Mesodermal cell (in vitro differentiated cells): ENCODE results near the gene SLMAP.

Experiments
- H3K27ac ChIP-seq: 2 replicates; pipeline ENCODE4 v1.7.0; 2013; ENCODE audit warnings: mild to moderate bottlenecking, low read depth, low read length, moderate library complexity; ENCODE audit not compliant: severe bottlenecking
- H3K36me3 ChIP-seq: 2 replicates; pipeline ENCODE4 v1.7.1; 2013; ENCODE audit warnings: mild to moderate bottlenecking, low read length, moderate library complexity; ENCODE audit not compliant: control insufficient read depth, insufficient read depth
- H3K4me1 ChIP-seq: one replicate; pipeline ENCODE4 v1.7.1; 2013; ENCODE audit warnings: mild to moderate bottlenecking, low read length; ENCODE audit not compliant: insufficient read depth, control insufficient read depth, poor library complexity, severe bottlenecking
- H3K4me3 ChIP-seq: 2 replicates; pipeline ENCODE4 v1.7.0; 2013; ENCODE audit warnings: low read length, control low read depth, mild to moderate bottlenecking; ENCODE audit not compliant: insufficient read depth, poor library complexity, severe bottlenecking; ENCODE audit errors: extremely low read depth
- H3K9me3 ChIP-seq: 2 replicates; pipeline ENCODE4 v1.7.1; 2013; ENCODE audit warnings: mild to moderate bottlenecking, low read length, moderate library complexity; ENCODE audit not compliant: control insufficient read depth
- WGBS, 2 experiments: methylation state at CpG; one replicate each; pipeline ENCODE4 v1.1.5; 2013; ENCODE audit warnings: missing lambda C conversion rate in 2 of 2; ENCODE audit not compliant: insufficient coverage in 2 of 2; 5-methylcytosine and 5-hydroxymethylcytosine counted together

Gene SLMAP

GRCh38 chr3:57949785-57950615 is 193.9 kb downstream of the SLMAP start:
- no peak overlapping the region for H3K27ac ChIP-seq
- no peaks in the 10 kb centered on the region for H3K9me3 ChIP-seq
- no peak overlapping the region for H3K4me3 ChIP-seq
- 90 to 92% methylated on average over 2 to 4 of the region's 7 CpGs for WGBS, 2 experiments
- H3K4me1 ChIP-seq: peaks cover 40% of the 10 kb centered on the region
- H3K36me3 ChIP-seq: no peaks in the 10 kb centered on the region

- Histone ChIP-seq H3K9me3 (no peaks in the 10 kb centered on the region), H3K4me3 (no peak overlapping the region), H3K4me1 (peaks cover 42% of the 10 kb centered on the region), H3K36me3 (no peaks in the 10 kb centered on the region), H3K27ac (peak overlapping the region; percentile 92)
- 57 to 63% methylated on average over 7 to 8 of the region's 8 CpGs for WGBS, 2 experiments
These were observed 195.2 kb downstream of the SLMAP start for GRCh38 chr3:57951066-57951882.

GRCh38 chr3:57952208-57952631 is 196.1 kb downstream of the SLMAP start:
- Histone ChIP-seq H3K36me3 (no peaks in the 10 kb centered on the region), H3K4me1 (peaks cover 45% of the 10 kb centered on the region), H3K4me3 (no peak overlapping the region), H3K27ac (peak overlapping the region; percentile 92), H3K9me3 (no peaks in the 10 kb centered on the region)
- 66 to 83% methylated on average over 4 of the region's 4 CpGs for whole genome bisulfite sequencing, 2 experiments

GRCh38 chr3:57952651-57953050 is 196.5 kb downstream of the SLMAP start:
- H3K9me3 ChIP-seq: no peaks in the 10 kb centered on the region
- H3K4me1 ChIP-seq: peaks cover 45% of the 10 kb centered on the region
- 91 to 92% methylated on average over 4 of the region's 5 CpGs for whole genome bisulfite sequencing, 2 experiments
- peak overlapping the region; percentile 92 for H3K27ac ChIP-seq
- H3K4me3 ChIP-seq: no peak overlapping the region
- no peaks in the 10 kb centered on the region for H3K36me3 ChIP-seq

- Histone ChIP-seq H3K36me3 (no peaks in the 10 kb centered on the region), H3K27ac (peak overlapping the region; percentile 92)
- WGBS, 2 experiments: 90 to 100% methylated on average over 3 to 5 of the region's 7 CpGs
These were observed 197.5 kb downstream of the SLMAP start for GRCh38 chr3:57953576-57953975.

GRCh38 chr3:57956119-57956832 is 200.2 kb downstream of the SLMAP start:
- Histone ChIP-seq H3K36me3 (no peaks in the 10 kb centered on the region), H3K4me1 (peaks cover 39% of the 10 kb centered on the region), H3K27ac (no peak overlapping the region), H3K4me3 (no peak overlapping the region), H3K9me3 (peaks cover 4% of the 10 kb centered on the region)
- WGBS, 2 experiments: 85 to 88% methylated on average over 2 to 3 of the region's 3 CpGs

More at GRCh38 chr3:57953576-57953975, 197.5 kb downstream of the SLMAP start:
- H3K4me1 ChIP-seq: peaks cover 37% of the 10 kb centered on the region
- no peak overlapping the region for H3K4me3 ChIP-seq
- peaks cover 4% of the 10 kb centered on the region for H3K9me3 ChIP-seq

- Histone ChIP-seq H3K4me3 (no peak overlapping the region), H3K9me3 (peaks cover 4% of the 10 kb centered on the region), H3K4me1 (peaks cover 33% of the 10 kb centered on the region), H3K27ac (no peak overlapping the region), H3K36me3 (no peaks in the 10 kb centered on the region)
- 74 to 90% methylated on average over 1 to 2 of the region's 2 CpGs for WGBS, 2 experiments
These were observed 200.7 kb downstream of the SLMAP start for GRCh38 chr3:57956833-57957174.

- H3K27ac ChIP-seq: no peak overlapping the region
- WGBS, 2 experiments: no CpG with 5 or more reads among the region's 1 CpG
These were observed 201.7 kb downstream of the SLMAP start for GRCh38 chr3:57957824-57958223.

GRCh38 chr3:57958642-57959422 is 202.7 kb downstream of the SLMAP start:
- H3K27ac ChIP-seq: peak overlapping the region; percentile 30
- H3K36me3 ChIP-seq: no peaks in the 10 kb centered on the region
- H3K4me1 ChIP-seq: peaks cover 25% of the 10 kb centered on the region
- peaks cover 4% of the 10 kb centered on the region for H3K9me3 ChIP-seq
- no peak overlapping the region for H3K4me3 ChIP-seq
- 94% methylated on average over 8 to 11 of the region's 13 CpGs for WGBS, 2 experiments

More at GRCh38 chr3:57957824-57958223, 201.7 kb downstream of the SLMAP start:
- H3K9me3 ChIP-seq: peaks cover 4% of the 10 kb centered on the region
- H3K4me3 ChIP-seq: no peak overlapping the region
- H3K36me3 ChIP-seq: no peaks in the 10 kb centered on the region
- peaks cover 26% of the 10 kb centered on the region for H3K4me1 ChIP-seq
